HG03575 (cell line): Measurements from ENCODE around the gene SF3B4.
"Not testable (repeated sequence)": the region's sequence is repeated elsewhere in the genome, so short reads cannot be mapped to it uniquely, and the experiment has no call there.

Experiments used
- ATAC-seq: cut with Tn5 transposase; IDR thresholded peaks from one replicate; pipeline ENCODE4 v1.9.1; 2021; ENCODE audit not compliant: unreplicated experiment, insufficient number of reproducible peaks, low FRiP score; ENCODE audit errors: extremely low read depth

SF3B4 gene

GRCh38 chr1:149903836-149904491 lies 23.6 kb downstream of the SF3B4 start:
- ATAC-seq = no peak

- no peak for ATAC-seq
These were observed 27.9 kb downstream of the SF3B4 start, which contains the start of gene BOLA1 for GRCh38 chr1:149899460-149900284. BOLA1 (plus strand) TSS chr1:149899568; CDS start chr1:149900060, 492 bp downstream.

GRCh38 chr1:149896575-149896974 lies 31.0 kb downstream of the SF3B4 start:
- no peak for ATAC-seq

- no peak for ATAC-seq
These were observed 38.7 kb downstream of the SF3B4 start for GRCh38 chr1:149888999-149889289.

GRCh38 chr1:149888247-149888998 lies 39.2 kb downstream of the SF3B4 start:
- peak; percentile 9 for ATAC-seq

GRCh38 chr1:149887456-149888246 lies 40.0 kb downstream of the SF3B4 start:
- ATAC-seq = peak; percentile 26

- not testable (repeated sequence) for ATAC-seq
These were observed 40.5 kb downstream of the SF3B4 start for GRCh38 chr1:149887196-149887455.

- peak; percentile 36 for ATAC-seq
These were observed 41.0 kb downstream of the SF3B4 start for GRCh38 chr1:149886396-149887195.

GRCh38 chr1:149886121-149886395 lies 41.5 kb downstream of the SF3B4 start:
- not testable (repeated sequence) for ATAC-seq

- ATAC-seq = no peak
These were observed 42.1 kb downstream of the SF3B4 start for GRCh38 chr1:149885339-149886120.

- no peak for ATAC-seq
These were observed 42.9 kb downstream of the SF3B4 start for GRCh38 chr1:149884433-149885338.

- no peak for ATAC-seq
These were observed 43.9 kb downstream of the SF3B4 start for GRCh38 chr1:149883598-149884247.

- no peak for ATAC-seq
These were observed 45.7 kb downstream of the SF3B4 start for GRCh38 chr1:149881876-149882275.

GRCh38 chr1:149879556-149879955 lies 48.0 kb downstream of the SF3B4 start:
- no peak for ATAC-seq

- no peak for ATAC-seq
These were observed 50.2 kb downstream of the SF3B4 start for GRCh38 chr1:149877211-149877946.
